NCI-H226 (cell line): ENCODE results near the gene DYNC1LI2.
A peak's percentile ranks its signal among the peaks of the same experiment; 100 is the strongest.

ENCODE experiments used
- DNase-seq: peaks from one replicate; pipeline ENCODE4 v3.0.0-alpha.2; 2015

DYNC1LI2 gene

DNA sequence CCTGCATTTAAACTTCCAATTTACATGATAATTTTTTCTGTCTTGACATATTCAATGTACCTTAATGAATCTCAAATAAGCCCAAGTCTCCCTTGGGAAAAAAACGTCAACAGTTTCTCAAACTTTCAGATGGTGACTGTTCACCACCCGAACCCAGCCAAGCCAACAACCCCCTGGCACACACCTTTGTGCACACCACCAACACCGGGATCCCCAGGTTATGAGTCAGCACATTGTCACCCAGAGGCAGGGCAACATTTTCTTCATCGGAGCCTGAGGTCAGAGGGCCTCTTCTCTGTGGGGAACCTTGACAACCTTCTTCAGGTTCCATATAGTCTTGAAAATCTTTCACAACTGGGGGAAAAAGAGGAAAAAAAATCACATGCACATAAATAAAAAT is 15.5 kb downstream of the DYNC1LI2 start:
- no peak for DNase-seq

DNA sequence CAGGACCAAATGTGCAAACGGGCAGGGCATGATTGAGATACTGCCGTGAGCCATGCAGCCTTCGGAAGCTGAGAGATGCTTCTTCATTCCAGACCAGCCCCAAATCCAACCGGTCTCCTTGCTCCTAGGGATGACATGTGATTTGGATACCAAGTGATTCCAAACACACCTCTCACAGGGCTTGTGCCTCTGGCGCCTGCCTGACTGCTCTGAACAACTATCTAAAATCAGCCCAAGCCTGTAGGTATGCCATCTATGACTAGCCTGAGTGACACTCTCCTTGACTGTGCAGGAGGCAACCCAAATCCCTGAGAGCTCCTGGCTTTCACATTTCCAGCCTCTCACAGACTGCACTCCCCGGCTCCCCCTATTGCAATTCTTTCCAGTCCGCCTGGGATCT is 20.3 kb downstream of the DYNC1LI2 start:
- no peak for DNase-seq

DNA sequence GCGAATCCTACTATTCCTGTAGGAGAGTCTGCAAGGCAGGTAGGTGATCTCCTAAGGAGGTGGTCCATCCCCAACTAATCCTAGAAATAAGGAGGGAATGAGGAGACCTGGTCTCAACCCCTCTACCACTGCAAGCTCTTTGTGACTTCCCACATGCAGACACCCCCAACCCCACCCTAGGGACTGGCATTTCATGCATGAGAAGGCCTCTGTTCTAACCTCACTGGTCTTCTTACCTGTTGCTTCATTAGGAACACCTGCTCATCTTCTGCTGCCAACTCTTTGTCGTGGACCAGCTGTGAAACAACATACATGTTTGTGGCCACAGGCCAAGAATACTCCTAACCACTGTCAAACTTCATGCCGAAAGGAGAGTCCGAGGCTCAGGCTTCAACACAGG is 22.6 kb downstream of the DYNC1LI2 start:
- no peak for DNase-seq

DNA sequence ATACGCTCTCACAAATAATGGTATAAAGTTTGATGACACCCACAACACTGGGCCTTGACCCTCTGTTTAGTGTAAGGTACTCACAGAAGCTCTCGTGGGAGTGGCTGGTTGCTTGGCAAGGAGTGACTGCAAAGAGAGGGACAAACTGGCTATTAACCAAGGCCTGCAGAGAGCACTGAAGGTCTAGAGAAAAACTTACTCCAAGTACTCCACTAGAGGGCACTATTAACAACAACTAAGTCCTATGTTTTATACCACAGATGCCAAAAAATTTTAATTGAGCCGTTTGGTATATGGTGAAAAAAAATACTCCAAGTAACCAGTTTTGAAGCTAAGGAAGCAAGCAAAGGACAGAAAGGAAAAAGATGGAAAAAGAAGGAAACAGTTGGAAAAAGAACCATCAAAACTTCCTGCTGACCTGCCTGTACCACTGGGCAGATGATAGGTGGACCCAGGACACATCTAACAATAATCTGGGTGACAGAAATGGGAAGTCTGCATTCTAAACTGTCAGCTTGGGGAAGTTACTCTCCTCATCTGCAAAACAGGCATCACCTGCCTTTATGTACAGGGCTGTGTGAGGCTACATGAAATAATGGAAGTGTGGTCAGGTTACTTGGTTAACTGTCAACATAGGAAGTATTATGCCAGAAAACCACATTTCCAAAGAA is 23.2 kb downstream of the DYNC1LI2 start:
- DNase-seq, result peak; percentile 19

DNA sequence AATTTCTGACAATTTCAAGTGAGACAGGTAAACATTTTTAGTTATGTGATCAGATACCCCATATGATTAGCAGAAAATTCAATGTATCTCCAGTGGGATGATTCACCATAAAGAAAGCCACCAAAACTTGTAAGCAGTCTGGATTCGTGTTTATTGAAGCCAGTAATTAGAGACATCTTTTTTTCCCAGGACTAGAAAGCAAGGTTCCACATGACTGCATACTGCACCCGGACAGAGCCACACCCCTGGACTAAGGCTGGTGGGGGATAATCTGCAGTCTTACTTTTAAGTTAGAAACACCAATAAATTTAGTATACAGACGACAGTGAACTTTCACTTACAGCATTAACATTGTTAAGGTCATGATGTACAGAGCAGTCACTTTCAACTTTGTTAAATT is 30.6 kb downstream of the DYNC1LI2 start:
- no peak for DNase-seq

DNA sequence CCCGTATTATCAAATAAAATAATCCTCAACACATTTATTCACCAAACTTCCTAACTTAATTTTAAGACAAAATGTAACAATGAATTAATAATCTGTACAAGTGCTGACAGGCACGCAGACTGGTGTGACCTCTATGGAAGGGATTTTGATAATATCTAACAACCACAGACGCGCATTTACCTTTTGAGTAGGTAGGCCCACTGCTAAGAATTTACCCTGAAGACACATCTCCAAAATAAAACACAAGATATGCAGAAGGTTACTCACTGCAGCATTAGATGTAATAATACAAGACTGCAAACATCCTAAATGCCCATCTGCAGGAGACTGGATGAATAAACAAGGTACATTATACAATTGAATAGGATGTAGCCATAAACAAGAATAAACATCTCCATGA is 32.2 kb downstream of the DYNC1LI2 start:
- DNase-seq, result no peak

DNA sequence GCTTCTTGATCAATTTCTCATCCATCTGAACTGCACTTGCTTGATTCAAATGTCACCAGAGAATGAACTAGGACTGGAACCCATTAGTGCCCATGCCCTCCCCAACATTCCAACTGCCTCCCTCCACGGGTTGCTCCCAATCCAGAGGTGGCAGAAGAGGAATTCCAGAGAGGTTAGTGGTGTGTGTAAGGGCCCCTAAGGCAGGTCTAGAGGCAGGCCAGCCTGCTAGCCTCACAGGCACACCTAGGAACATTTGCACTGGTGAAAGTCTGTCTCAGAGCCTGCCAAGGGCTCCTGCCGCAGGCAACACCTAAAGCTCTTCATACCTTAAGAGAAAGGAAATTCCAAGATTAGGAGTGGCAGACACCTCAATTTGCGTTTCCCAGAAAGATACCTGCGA is 33.6 kb downstream of the DYNC1LI2 start:
- DNase-seq, result peak; percentile 61

DNA sequence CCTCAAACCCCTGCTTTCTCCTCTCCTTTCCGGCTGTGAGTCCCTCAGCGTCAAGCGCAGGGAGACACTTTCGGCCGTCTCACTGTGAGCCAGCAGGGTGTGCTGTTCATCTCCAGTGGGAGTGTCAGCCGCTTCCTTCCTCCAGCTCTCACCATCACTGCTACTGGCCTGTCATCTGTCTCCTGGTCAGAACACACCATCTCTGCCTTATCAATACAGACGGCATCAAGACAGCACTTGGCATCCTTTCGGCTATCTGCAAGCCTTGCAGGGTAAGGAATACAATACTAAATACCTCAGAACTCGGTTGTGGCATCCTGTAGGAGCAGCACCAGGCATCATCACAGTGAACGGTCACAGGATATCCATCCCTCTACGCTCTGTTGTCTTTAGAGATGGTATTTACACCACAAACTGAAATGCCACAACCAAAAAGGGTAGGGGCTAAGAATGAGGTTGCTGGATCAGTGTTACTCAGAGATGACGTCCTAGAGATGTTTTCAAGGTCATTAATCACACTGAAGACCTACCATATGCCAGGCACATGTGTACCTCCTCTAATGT is 34.2 kb downstream of the DYNC1LI2 start:
- DNase-seq, result peak; percentile 17

DNA sequence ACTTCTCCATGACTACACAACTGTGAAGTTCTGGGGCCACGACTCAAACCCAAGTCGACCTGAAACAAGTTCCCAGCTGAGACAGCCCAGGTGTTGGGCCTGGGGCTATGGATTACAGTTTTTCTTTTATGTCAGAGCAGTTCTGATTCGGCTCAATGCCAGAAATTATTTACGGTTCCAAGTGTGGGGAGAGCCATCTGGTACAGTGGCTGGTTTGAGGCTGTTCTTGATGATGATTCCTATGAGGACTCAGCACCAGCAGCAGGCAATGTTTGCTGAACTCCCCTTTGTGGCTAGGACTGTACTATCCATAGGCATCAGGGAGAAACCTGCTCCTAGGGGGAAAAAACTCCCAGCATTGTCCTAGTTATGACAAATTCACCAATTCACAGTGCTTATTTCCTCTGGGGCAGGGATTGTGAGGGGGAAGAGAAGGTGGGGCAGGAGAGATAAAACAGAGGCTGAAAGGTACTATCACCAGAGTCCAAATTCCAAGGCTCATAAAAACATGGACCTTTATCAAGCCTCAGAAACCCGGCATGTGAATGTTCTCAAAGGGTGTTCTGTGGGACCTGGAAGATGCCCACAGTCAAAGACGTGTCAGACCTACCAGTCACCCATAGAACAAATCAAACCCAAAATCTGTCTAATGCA is 36.6 kb downstream of the DYNC1LI2 start:
- no peak for DNase-seq

DNA sequence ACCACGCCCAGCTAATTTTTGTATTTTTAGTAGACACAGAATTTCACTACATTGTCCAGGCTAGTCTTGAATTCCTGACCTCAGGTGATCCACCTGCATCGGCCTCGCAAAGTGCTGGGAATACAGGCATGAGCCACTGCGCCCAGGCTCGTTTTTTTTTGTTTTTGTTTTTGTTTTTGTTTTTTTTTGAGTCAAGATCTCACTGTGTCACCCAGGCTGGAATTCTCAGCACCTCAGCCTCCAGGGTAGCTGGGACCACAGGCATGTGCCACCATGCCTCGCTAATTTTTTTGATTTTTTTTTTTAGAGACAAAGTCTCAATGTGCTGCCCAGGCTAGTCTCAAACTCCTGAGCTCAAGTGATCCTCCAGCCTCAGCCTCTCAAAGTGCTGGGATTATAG is 37.3 kb downstream of the DYNC1LI2 start:
- DNase-seq, result no peak

DNA sequence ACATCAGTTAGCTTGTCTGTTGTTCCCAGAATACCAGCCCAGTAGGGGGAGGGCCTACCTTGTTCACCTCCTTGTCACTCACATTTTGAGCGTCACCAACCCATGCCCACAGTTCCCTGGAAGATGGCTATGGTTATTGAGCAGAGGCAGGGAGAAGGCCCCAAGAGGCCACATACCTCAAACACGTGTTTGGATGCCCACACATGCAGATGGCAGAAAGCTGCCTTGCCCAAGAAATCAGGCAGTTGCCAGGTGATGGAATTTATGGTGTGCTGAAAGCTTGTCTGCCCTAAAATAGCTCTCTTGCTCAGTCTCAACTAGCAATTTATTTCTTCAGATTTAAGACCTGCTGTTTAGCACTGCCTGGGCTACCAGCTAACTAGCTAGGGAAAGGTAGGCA is 38.3 kb downstream of the DYNC1LI2 start:
- DNase-seq, result no peak

DNA sequence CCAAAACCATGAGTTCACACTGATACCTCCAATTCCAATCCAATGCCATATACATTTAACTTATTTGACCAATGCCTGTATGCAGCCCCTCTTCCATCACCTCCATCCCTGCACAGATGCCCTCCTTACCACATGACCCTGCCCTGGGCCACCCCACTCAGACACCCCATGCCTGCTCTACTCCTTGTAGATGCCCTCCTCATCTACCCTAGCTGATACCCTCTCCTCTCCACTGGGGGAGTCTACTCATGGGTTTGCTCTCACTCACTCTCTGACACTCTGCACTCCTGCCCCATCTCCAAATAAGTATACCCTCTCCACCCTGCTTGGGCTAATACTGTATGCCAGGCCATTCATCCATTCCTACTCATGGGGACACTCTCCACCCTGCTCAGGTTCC is 38.9 kb downstream of the DYNC1LI2 start:
- no peak for DNase-seq

DNA sequence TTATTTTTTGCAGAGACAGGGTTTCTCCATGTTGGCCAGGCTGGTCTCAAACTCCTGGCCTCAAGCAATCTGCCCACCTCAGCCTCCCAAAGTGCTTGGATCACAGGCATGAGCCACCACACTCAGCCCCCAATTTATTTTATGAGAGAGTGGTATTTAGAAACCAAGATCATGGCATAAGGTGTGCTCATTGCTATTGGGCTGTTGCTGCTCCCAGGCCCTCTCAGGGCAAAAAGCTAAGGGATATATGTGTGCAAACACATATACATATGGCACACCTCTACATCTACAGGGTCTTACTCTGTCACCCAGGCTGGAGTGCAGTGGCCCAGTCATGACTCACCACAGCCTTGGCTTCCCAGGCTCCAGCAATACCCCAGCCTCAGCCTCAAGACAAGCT is 39.8 kb downstream of the DYNC1LI2 start:
- no peak for DNase-seq

DNA sequence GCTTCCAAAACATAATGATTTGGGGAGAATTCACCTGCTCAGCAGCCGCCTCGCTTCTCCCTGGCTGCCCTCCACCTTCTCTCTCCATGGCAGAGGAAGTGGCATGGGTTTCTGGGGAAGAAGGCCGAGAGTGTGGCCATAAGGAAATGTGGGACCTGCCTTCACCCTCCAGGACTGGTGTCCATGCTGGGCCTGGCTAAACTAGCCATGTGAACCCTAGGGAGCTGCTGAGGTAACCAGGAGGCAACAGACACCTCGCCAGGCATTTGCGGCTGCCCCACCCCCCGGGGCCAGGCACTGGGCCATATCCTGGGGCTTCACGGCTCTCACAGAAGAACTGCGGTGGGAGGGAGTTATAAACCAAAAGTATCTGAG is 44.9 kb downstream of the DYNC1LI2 start:
- no peak for DNase-seq

DNA sequence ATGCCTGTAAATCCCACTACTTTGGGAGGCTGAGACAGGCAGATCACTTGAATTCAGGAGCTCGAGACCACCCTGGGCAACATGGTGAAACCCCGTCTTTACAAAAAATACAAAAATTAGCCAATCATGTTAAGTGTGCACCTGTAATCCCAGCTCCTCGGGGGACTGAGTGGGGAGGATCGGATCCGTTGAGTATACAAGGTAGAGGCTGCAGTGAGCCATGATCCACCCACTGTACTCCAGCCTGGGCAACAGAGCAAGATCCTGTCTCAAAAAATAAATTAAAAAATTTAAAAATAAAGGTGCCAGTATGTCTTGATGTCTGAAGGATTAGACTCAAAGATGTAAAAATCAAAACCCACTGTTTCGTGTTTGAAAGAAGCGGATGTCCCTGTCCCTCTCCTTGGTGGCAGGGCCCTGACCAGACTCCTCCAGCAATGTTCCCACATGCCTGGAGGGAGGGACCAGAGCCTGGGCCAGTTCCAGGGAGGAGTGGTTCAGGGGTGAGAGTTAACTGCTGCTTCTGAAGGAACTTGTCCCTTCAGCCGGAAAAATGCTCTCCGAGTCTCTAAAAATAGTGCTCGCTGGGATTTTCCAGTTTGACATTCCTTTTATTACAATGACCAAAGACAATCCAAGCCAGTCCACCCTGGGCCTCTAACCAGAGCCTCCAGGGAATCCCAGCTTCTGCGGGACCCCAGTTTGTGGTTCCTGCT is 45.5 kb downstream of the DYNC1LI2 start:
- no peak for DNase-seq

DNA sequence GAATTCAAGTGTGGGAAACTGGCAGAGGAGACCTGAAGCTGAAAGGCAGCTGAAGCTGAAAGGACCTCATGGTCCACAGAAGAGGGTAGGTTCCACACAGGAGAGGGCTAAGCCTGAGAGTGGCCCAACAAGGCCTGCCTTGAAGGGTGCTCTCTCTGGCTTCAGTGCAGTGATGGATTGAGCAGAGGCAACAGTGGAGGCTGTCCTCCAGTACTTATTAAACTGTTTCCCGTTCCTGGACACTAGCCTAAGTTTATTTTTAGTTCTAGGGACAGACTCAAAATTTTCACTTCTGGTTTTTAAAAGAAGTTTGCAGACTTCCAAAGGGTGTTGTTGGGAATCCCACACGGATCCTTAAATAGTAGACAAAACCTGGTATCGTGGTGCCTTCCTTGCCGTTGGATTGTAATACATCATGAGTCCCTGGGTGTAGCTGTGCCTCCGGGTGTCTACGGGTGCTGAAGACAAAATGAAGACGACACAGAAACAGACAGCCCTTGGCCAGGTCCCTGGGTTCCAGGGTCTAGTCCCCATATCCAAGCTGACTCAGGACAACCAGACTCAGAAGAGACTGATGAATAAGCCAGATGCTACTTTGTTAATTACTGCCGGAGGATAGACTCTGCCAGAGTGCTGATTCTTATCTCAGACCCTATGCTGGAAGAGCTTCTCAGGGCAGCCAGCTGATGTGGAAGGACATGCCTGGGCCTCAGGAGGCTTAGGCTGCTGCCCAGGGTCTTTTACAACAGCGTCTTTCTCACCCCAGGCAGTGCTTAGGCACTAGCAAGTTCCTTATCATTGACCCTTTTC is 47.8 kb downstream of the DYNC1LI2 start:
- DNase-seq, result no peak

DNA sequence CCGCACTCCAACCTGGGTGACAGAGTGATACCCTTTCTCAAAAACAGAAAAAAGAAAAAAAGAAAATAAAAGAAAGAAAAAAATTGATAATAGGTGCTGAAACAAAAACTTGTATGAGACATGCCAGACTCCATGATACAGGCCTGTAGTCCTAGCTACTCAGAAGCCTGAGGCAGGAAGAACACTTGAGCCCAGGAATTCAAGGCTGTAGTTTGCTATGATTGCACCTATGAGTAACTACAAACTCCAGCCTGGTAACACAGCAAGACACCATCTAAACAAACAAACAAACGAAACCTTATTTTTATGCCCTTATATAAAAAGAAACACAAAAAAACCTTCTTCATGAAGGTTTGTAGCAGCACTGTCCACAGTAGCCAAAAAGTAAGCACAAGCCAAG is 49.9 kb downstream of the DYNC1LI2 start:
- no peak for DNase-seq

DNA sequence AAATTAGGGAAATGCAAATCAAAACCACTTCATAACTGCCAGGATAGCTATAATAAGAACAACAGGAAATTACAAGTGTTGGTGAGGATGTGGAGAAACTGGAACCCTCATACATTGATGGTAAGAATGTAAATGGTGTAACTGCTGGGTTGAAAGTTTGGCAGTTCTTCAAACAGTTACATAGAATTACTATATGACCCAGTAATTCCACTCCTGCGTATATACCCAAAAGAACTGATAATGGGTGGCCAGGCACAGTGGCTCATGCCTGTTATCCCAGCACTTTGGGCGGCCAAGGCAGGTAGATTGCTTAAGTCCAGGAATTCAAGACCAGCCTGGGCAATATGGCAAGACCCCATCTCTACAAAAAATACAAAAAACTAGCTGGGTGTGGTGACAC is 50.4 kb downstream of the DYNC1LI2 start:
- DNase-seq, result peak; percentile 52

DNA sequence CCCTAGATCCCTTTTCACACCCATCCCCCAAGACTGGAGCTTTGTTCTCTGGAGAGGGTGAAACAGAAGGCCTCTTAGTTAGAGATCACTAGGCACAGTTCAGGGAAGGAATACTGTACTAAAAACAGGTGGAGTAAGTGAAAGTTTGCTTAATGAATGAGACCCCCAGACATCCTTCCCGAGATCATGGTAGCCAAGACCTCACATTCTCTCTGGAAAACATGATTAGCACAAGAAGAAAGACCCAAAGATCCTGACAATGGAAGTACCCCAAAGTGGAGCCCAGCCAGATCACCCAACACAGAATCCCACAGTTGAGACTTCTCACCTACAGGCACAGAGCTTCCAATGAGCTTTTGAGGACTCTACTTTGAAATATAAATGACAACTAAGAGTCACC is 51.5 kb downstream of the DYNC1LI2 start:
- no peak for DNase-seq

DNA sequence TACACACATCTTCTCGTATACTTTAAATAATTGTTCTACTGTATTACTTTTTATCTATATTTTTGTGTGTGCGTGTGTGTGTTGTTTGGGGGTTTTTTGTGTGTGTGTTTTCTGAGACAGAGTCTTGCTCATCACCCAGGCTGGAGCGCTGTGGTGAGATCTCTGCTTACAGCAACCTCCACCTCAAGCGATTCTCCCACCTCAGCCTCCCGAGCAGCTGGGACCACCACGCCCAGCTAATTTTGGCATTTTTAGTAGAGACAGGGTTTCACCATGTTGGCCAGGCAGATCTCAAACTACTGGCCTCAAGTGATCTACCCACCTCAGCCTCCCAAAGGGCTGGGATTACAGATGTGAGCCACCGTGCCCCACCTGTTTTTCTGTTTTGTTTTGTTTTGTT is 53.4 kb downstream of the DYNC1LI2 start:
- DNase-seq, result no peak

DNA sequence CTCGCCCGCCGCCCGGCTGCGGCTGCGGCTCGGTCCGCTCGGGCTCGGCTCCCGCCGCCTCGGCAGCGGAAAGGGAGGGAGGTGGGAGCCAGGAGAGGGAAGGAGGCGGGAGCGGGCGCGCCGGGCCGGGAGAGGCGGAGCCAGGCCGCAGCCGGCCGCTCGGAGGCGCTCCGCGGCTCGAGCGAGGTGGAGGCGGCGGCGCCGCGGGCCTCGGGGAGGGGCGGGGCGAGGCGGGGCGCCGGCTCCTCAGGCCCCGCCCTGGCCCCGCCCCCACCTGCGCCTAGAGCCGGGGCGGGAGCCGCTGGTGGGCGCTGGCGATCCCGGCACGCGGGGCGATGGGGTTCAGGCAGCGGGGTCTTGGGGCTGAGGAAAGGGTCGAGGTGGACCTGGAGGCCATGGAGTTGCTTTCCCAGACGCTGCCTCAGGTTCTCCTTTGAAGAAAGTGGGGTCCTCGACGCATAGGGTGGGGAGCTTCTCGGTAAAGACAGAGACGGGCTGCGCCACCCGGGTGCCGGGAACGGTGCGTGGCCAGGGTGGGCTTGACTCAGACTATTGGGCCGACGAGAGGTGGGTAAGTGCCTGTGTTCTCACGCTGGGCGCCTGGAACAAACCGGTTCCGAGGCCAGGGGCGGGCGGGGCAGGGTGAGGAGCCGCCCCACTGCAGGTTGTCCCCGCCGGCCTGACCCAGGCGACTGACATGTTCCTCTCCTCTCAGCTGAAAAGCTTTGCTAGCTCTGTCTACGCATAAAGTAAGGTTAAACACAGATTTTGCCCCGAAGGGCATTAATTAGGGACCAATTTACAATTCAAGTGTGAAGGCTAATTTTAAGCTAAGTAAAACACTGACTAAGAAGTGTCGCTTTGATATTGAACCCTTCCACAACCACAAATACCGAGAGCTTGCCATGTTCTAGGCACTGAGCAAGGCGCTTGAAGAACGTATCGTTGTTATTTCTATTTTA is 54.5 kb downstream of the DYNC1LI2 start, which contains the start of gene CMTM4:
TSS of gene CMTM4 (minus strand) at position 75 of the 962 bp plus-strand sequence. CDS start 218 bp downstream, outside the sequence.
- DNase-seq, result peak; percentile 74
